Measurements from ENCODE around the gene OR7G2. TPM values are rescaled to one million over a fixed set of nuclear protein-coding genes. Genes with fewer than 3 reads are reported as not detected.

The OR7G2 gene
- not detected in 2 replicates for total RNA-seq (2014; rRNA removed; shearing (Covaris generic))

GRCh38 chr19:9107375-9107774 lies at the start of gene OR7G2:
TSS of gene OR7G2 (minus strand) at chr19:9107475. CDS start at chr19:9103243, 4,232 bp downstream.
- DNase-seq (ENCODE audit: low read depth): no peak

GRCh38 chr19:9156304-9156703 lies 49.0 kb upstream of the OR7G2 start:
- DNase-seq (ENCODE audit: low read depth): no peak

GRCh38 chr19:9155591-9155990 lies 48.3 kb upstream of the OR7G2 start:
- DNase-seq (ENCODE audit: low read depth): no peak

DNA sequence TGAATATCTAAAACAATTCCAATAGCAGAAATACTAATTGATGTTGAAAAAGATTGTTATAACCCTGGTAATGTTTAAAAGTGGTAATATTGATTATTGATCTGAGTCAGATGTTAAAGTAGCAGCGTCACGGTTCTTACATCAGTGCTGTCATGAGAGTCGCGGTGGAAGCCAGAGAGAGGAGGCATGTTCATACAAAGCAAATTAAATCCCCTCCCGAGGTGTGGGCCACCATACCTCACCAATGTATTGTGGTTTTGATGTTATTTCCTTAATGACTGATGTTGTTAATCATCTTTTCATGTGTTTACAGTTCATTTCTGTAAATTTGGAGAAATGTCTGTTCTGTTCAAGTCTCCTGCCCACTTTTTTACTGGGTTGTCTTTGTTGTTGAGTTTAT lies 44.1 kb upstream of the OR7G2 start:
- DNase-seq (ENCODE audit: low read depth): no peak

DNA sequence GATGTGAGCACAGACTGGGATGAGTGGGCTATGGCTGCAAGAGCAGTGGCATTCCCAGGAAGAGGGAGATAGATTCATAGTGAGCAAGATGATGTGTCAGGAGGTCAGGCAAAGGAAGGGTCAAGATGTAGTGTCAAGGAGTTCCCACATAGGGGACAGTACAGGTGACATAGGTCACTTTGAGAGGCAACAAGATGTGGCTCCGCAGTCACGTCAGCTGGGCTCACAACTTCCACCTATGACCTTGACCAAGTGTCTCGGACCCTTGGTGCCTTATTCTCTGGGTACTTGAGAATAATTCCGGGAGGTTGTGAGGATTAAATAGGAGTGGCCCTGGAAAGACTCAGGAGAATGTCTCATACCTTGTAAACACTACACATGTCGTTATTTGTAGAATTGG lies 43.4 kb upstream of the OR7G2 start:
- no peak for DNase-seq (ENCODE audit: low read depth)

- no peak for DNase-seq (ENCODE audit: low read depth)
Measured at GRCh38 chr19:9149997-9150396, 42.7 kb upstream of the OR7G2 start.

GRCh38 chr19:9148697-9149096 lies 41.4 kb upstream of the OR7G2 start:
- no peak for DNase-seq (ENCODE audit: low read depth)

- no peak for DNase-seq (ENCODE audit: low read depth)
Measured at GRCh38 chr19:9146882-9147281, 39.6 kb upstream of the OR7G2 start.

- DNase-seq (ENCODE audit: low read depth): no peak
Measured at GRCh38 chr19:9144920-9145319, 37.6 kb upstream of the OR7G2 start.

DNA sequence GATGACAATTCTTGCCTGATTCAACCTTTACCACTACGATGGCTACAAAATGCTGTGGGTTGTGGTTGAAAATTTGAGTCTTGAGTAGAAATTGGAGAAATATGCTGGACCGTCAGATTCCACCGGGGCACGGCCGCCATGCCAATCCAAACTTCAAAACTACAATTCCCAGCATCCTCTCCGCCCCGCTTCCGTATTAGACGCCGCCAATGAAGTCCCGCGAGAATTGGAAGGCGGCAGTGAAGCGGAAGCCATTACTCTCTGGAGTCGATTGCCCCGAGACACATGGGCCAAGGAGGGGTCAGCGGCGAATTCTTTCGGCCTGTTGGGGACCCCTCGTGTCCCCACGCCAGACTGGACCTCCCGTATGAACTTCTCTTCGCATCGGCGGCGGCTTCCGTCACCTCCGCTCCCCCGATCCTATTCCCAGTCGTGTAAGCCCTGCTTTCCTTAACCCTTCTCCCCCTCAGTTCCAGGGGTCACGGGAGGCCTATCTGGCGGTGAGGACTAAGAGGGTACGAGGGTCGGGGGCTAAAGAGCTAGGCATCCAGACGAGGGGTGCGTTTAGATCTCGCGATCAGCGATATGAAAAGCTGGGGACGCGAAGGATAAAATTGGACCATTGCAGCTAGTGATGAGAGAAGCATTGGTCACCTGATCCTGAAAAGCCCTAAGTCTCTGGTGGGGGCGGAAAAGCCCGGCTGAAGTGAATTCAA lies 33.0 kb upstream of the OR7G2 start, which contains the start of gene ZNF317:
Gene ZNF317 (plus strand): TSS at position 239 of the 716 bp plus-strand sequence. CDS start 15,620 bp downstream, outside the sequence.
- DNase-seq (ENCODE audit: low read depth): peak; percentile 92

DNA sequence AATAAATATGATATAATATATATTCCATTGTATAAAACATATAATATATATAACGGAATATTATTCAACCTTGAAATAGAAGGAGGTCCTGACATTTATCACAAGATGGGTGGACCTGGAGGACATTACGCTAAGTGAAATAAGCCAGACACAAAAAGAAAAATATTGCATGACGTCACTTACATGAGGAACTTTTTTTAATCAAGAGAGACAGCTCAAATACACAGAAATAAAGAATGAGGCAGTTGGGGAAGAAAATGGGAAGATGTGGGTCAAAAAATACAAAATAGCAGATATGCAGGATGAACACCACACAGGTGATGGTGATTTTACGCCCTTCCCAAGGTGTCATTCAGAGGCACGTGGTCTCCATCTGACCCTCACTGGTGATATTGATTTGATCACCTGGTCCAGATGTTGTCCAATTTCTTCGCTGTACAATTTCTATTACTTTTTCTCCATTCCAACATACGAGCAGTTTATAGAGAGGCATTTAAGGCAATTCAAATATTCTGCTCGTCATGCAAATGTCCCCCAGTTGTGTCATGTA lies 32.4 kb upstream of the OR7G2 start:
- peak; percentile 10 for DNase-seq (ENCODE audit: low read depth)

DNA sequence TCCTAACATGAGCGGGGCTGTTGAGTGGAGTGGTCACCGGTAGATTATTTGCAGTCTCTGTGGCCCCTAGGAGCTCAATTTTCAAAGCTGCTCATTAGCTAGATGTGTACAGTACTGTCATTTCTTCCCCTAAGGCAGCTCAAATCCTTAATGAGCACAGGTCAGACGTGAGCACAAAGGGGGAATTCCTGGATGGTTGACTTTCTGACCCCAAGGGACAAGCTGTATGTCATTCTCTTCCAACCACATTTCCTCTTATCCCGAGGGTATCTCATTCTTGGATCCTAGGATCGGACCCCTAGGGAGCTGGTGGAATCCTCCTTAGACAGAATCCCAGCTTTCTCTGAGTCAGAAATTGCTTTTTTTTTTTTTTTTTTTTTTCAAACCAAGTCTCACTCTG lies 25.1 kb upstream of the OR7G2 start:
- DNase-seq (ENCODE audit: low read depth): peak; percentile 75

DNA sequence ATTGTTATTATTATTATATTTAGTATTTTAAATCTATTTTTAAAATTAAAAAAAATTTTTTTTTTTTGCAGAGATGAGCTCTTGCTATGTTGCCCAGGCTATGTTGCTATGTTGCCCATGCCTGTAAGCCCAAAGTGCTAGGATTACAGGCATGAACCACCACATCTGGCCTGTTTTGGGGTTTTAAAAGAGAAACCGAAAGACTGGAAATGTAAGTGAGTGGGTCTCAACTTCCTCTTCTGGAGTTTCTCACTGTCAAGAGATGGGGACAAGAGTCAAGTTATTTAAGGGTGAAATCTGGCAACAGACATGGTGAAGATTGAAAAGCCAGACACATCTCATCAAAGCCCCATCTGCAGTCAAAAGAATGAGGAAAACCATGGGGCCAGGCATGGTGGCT lies 23.7 kb upstream of the OR7G2 start:
- peak; percentile 26 for DNase-seq (ENCODE audit: low read depth)

DNA sequence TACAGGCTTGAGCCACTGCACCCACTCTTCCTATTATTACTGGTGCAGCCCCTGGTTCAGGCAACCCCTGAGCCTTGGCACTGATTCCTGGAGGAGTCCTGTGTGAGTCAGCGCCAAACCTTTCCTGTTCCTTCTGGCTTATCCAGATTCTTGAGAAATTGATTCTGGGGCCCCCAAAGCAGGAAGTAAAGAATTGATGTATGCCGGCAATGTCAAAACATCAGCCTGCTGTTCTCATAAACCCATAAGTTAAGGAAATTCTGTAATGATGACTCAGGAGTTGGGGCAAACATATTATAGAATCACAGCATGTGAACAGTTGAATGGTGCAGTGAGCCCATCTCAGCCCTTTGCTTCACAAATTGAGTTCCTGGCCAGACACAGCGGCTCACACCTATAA lies 20.9 kb upstream of the OR7G2 start:
- peak; percentile 56 for DNase-seq (ENCODE audit: low read depth)

GRCh38 chr19:9126900-9127405 lies 19.7 kb upstream of the OR7G2 start, which contains the start of gene OR7G3:
TSS of gene OR7G3 (minus strand) at chr19:9126950. CDS start at chr19:9126950, 0 bp downstream.
- no peak for DNase-seq (ENCODE audit: low read depth)

- DNase-seq (ENCODE audit: low read depth): no peak
Measured at GRCh38 chr19:9116547-9116946, 9.3 kb upstream of the OR7G2 start.

- DNase-seq (ENCODE audit: low read depth): no peak
Measured at GRCh38 chr19:9115307-9115813, 8.1 kb upstream of the OR7G2 start, which contains the start of gene OR7G1. TSS of gene OR7G1 (minus strand) at chr19:9115763. CDS start at chr19:9115763, 0 bp downstream.

DNA sequence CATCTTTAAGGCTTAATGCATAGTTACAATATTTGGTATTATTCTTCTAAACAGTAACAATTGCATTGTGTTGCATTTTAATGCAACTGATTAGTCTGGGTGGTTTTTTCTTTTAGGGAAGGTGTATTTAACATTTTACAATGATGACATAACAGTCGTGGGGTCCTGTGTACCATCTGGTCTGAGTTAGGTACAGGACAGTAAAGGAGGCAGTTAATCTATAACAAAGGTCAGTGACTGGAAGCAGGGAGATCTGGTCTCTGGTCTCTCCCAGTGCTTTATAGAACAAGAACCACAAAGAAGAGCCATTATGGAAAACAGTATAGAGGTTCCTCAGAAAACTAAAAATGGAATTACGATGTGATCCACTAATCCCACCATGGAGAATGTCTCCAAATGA lies 2.7 kb upstream of the OR7G2 start:
- DNase-seq (ENCODE audit: low read depth): no peak

DNA sequence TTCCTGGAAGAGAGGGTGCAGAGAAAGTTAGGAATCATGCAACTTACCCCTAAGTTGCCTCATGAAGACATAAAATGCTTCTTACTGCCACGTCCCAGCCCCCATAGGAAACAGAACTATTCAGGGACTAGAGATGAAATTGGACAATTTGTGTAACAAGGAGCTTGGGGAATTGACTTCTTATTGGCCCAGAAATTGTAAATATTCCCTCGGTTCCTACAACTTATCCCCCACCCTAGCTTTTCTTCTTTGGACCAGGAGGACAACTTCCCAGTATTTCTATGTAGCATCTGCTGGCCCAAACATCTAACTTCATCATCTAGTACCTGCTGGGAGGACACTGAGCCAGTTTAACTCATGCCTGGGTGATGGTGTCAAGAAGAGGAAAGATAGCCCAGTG lies 20.5 kb downstream of the OR7G2 start, which contains the start of gene OR1M1:
Gene OR1M1 (plus strand): TSS at position 301 of the 400 bp plus-strand sequence. CDS start 6,184 bp downstream, outside the sequence.
- no peak for DNase-seq (ENCODE audit: low read depth)

DNA sequence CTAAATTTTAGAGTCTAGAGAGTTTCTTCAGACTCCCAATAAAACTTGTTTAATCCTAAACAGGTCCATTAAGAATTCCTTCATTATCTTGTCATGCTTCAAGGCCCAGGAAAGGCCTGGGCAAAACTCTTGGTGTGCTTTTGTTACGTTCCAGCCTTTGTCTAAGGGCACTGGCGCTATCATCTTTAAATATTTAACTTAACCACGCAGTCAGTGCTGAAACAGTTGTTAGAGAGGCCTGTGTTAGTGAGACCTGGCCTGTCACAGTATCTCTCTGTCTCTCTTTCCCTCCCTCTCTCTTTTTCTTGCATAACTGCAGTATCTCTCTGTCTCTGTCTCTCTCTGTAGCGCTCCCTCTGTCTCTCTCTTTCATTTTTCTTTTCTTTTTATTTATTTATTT lies 28.6 kb downstream of the OR7G2 start:
- no peak for DNase-seq (ENCODE audit: low read depth)

GRCh38 chr19:9076901-9077300 lies 30.4 kb downstream of the OR7G2 start:
- no peak for DNase-seq (ENCODE audit: low read depth)

DNA sequence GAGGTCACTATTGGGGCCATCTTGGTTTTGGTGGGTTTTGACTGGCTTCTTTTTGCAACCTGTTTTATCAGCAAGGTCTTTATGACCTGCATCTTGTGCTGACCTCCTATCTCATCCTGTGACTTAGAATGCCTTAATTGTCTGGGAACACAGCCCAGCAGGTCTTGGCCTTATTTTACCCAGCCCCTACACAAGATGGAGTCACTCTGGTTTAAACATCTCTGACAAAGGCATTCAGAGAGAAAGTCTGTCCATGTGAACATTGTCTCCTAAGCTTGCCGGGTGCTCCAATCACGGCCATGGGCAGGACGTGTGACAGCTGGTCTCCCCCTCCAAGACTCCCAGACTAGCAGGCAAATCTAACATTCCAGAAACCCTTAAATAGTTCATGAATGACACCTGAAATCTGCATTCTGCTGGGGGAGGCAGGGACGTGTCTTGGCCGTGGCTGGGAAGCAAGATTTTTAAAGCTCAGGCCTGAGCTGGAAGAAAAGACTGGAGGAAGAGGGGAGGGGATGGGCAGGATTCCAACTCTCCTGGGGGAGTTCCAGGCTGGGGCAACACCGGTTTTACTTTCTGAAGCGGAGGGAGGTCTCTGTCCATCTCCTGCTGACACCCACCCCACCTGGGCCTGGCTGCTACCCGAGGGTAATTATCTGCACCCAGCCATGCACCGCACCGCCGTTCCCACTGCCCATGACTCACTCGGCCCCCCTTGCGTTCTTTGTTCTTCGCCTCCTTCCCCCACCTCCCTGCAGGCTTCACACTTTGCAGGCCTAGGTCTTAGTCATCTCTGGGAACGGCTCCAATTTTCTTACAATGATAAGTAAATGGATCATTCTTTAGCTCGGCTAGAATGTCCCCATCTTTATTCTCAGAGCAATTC lies 32.0 kb downstream of the OR7G2 start:
- DNase-seq (ENCODE audit: low read depth): peak; percentile 99
